Ectodermal cell (in vitro differentiated cells): ENCODE data around the gene DGKD.

Experiments
- H3K27ac ChIP-seq: 2 replicates; pipeline ENCODE4 v1.7.0; 2013; ENCODE audit warnings: mild to moderate bottlenecking, low read depth, low read length; ENCODE audit not compliant: insufficient read depth, poor library complexity, severe bottlenecking
- H3K27me3 ChIP-seq: 2 replicates; pipeline ENCODE4 v1.7.0; 2013; ENCODE audit warnings: mild to moderate bottlenecking, low read length; ENCODE audit not compliant: insufficient read depth, control insufficient read depth, poor library complexity, severe bottlenecking
- H3K36me3 ChIP-seq: one replicate; pipeline ENCODE4 v1.7.0; 2013; ENCODE audit warnings: low read length; ENCODE audit not compliant: control insufficient read depth, insufficient read depth
- H3K4me1 ChIP-seq: one replicate; pipeline ENCODE4 v1.7.0; 2013; ENCODE audit warnings: low read length; ENCODE audit not compliant: control insufficient read depth, insufficient read depth
- H3K4me3 ChIP-seq: 2 replicates; pipeline ENCODE4 v1.7.0; 2013; ENCODE audit warnings: low read depth, low read length, control low read depth; ENCODE audit not compliant: insufficient read depth
- H3K9me3 ChIP-seq: 2 replicates; pipeline ENCODE4 v1.7.0; 2013; ENCODE audit warnings: mild to moderate bottlenecking, low read length, moderate library complexity; ENCODE audit not compliant: control insufficient read depth
- whole genome bisulfite sequencing, 2 experiments: methylation state at CpG; one replicate each; pipeline ENCODE4 v1.1.7; 2013; ENCODE audit warnings: missing lambda C conversion rate in 2 of 2; 5-methylcytosine and 5-hydroxymethylcytosine counted together

DGKD gene

DNA sequence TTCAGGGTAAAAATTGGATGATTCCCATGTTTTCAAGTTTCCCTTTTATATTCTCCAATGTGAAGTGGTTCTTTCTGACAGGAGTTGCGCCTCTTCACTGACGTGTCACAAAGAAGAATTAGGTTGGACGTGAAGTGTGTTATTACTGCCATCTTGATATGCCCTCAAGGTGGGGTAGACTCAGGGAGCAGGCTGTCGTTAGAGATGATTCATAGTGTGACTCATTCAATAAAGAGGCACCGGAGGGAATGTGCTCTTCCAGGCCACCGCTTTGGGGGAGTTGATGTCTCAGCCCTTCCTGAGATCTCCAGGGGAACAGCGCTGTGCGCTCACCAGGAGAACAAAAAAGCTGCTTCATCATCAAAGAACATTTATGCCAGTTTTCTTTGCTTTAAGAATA, 3.6 kb upstream of the DGKD start:
- H3K36me3 ChIP-seq, result no peaks in the 10 kb centered on the region
- WGBS, 2 experiments, result 66 to 69% methylated on average over 8 of the region's 8 CpGs
- no peaks in the 10 kb centered on the region for H3K9me3 ChIP-seq
- peaks cover 22% of the 10 kb centered on the region for H3K27me3 ChIP-seq
- no peak overlapping the region for H3K27ac ChIP-seq
- H3K4me3 ChIP-seq, result no peak overlapping the region
- H3K4me1 ChIP-seq, result peaks cover 14% of the 10 kb centered on the region

- H3K27me3 ChIP-seq, result peaks cover 29% of the 10 kb centered on the region
- H3K4me3 ChIP-seq, result no peak overlapping the region
These were observed 2.9 kb upstream of the DGKD start for GRCh38 chr2:233351423-233351822.

DNA sequence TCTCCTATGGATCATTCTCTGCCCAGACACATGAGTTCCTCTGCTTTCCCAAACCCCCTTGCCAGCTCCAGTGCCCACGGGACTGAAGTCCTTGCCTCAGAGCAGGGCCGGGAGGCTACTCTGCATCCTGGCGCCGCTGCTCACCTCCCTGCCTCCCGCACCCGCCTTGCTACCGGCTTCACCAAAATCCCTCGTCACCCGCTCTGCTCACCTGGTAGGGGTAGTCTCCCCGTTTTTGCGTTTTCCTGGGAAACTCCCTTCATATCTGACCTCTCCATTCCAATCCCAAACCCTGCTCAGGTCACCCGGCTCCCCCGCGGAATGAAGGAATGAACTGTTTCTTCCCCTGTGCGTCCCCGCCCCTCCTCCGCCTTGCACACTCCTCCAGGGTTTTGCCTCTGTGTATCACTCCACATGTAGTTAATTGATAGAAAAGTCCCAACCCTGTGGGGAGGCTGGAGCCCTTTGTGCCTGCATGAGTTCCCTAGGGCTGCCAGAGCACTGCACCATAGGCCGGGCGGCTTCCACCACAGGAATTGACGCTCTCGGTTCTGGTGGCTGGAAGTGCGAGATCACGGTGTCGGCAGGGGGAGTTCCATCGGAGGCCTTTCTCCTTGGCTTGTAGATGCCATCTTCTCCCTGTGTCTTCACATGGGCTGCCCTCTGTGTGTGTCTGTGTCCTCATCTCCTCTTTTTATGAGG, 2.0 kb upstream of the DGKD start:
- no peak overlapping the region for H3K4me3 ChIP-seq
- no peaks in the 10 kb centered on the region for H3K9me3 ChIP-seq
- peaks cover 14% of the 10 kb centered on the region for H3K4me1 ChIP-seq
- WGBS, 2 experiments, result 92 to 95% methylated on average over 25 of the region's 25 CpGs
- H3K27me3 ChIP-seq, result peaks cover 31% of the 10 kb centered on the region
- no peaks in the 10 kb centered on the region for H3K36me3 ChIP-seq
- H3K27ac ChIP-seq, result no peak overlapping the region

More at GRCh38 chr2:233351423-233351822, 2.9 kb upstream of the DGKD start:
- Histone ChIP-seq H3K4me1 (peaks cover 14% of the 10 kb centered on the region), H3K9me3 (no peaks in the 10 kb centered on the region), H3K27ac (no peak overlapping the region), H3K36me3 (no peaks in the 10 kb centered on the region)
- WGBS, 2 experiments, result 92 to 93% methylated on average over 7 of the region's 7 CpGs

DNA sequence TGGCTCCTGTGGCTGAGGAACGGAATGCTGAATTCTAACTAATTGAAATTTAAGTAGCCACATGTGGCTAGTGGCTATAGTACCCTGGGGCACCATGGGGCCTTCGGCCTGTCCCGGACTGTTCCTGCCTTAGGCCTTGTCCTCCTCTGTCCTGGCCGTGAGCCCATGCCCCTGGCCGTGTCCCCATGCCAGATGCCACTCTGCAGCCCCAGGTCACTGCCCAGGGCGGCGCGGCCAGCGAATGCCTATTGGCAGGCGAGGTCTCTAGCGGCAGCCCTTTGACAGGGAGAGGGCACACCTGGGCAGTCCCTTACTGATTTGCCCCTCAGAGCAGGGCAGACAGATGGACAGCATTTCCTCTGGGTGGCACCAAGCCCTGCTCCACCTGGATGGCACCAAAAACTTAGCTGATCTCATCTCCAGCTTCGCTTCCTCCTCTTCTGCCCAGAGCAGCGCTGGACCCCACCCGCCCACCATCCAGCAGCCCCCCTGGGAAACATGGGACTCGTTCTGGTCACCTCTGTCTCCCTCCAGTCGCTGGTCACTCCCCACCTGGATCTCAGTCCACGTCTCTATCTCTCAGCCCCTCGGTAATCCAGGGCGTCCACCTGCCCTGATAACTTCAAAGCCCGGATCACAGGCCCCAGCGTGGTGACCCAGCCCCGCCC, 1.1 kb upstream of the DGKD start:
- Histone ChIP-seq H3K9me3 (no peaks in the 10 kb centered on the region), H3K27me3 (peaks cover 31% of the 10 kb centered on the region), H3K4me1 (peaks cover 14% of the 10 kb centered on the region), H3K4me3 (peak overlapping the region; percentile 49), H3K36me3 (no peaks in the 10 kb centered on the region), H3K27ac (peak overlapping the region; percentile 73)
- WGBS, 2 experiments, result 72 to 77% methylated on average over 22 of the region's 22 CpGs

GRCh38 chr2:233354500-233354924, 218 bp downstream of the DGKD start:
- Histone ChIP-seq H3K27ac (no peak overlapping the region), H3K9me3 (no peaks in the 10 kb centered on the region), H3K36me3 (no peaks in the 10 kb centered on the region), H3K4me1 (peaks cover 7% of the 10 kb centered on the region), H3K27me3 (peaks cover 25% of the 10 kb centered on the region), H3K4me3 (peak overlapping the region; percentile 63)
- 0% methylated on average over 77 of the region's 77 CpGs for WGBS, 2 experiments

DNA sequence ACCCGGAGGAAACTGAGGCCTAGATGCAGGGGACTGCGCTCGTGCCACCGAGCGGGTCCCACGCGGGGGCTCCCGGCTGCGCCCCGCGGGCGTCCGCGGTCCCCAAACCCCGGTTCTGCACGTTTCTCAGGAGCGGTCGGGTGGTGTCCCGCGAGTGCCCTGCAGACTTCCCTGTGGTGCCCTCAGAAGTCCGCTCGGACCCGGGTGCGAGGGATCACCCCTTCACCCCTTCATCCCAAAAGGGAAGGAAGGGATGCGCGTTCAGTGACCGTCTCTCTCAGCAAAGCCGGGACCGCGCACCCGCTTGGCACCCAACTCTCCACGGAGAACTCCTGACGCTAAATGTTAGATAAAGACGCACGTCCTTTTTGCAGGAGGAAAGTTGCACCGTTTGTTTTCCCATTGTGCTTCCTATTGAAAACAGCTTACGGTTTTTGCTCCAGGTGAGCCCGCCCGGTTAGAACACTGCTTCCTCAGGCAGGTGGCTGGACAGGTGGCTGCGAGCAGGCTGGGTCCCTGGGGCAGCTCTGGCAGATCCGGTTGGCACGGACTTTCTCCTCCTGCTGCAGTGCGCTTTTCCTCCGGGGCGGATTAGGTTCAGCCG, 779 bp downstream of the DGKD start:
- no peak overlapping the region for H3K27ac ChIP-seq
- H3K9me3 ChIP-seq, result no peaks in the 10 kb centered on the region
- H3K4me1 ChIP-seq, result peaks cover 7% of the 10 kb centered on the region
- peaks cover 25% of the 10 kb centered on the region for H3K27me3 ChIP-seq
- H3K4me3 ChIP-seq, result peak overlapping the region; percentile 63
- 7% methylated on average over 46 of the region's 46 CpGs for WGBS, 2 experiments
- no peaks in the 10 kb centered on the region for H3K36me3 ChIP-seq

DNA sequence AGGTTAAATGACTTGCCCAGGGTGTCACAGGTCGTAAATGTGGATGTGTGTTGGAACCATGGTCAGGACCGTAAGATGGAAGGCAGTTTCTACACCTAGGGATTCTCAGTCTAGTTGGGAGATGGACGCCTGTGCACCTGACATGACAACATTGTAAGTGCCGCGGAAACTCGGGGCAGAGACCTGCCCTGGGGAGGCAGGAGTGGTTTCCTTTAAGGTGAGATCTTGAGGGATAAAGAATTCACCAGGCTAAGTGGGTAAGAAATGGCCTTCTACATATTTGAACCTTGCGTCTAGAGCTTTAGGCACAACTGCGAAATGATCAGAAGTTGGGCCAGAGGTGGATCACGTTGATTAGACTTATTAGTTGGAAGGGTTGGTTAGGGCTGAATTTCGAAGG, 1.6 kb downstream of the DGKD start:
- Histone ChIP-seq H3K4me3 (no peak overlapping the region), H3K27ac (no peak overlapping the region), H3K36me3 (no peaks in the 10 kb centered on the region), H3K9me3 (no peaks in the 10 kb centered on the region), H3K4me1 (peaks cover 7% of the 10 kb centered on the region), H3K27me3 (peaks cover 25% of the 10 kb centered on the region)
- WGBS, 2 experiments, result 96 to 97% methylated on average over 10 of the region's 10 CpGs

GRCh38 chr2:233356546-233357308, 2.4 kb downstream of the DGKD start:
- no peak overlapping the region for H3K4me3 ChIP-seq
- no peak overlapping the region for H3K27ac ChIP-seq
- WGBS, 2 experiments, result 95 to 97% methylated on average over 3 to 4 of the region's 4 CpGs

GRCh38 chr2:233358335-233358734, 4.0 kb downstream of the DGKD start:
- 90 to 100% methylated on average over 2 to 4 of the region's 4 CpGs for WGBS, 2 experiments
- Histone ChIP-seq H3K36me3 (no peaks in the 10 kb centered on the region), H3K27ac (no peak overlapping the region), H3K27me3 (peaks cover 23% of the 10 kb centered on the region), H3K4me1 (peaks cover 5% of the 10 kb centered on the region), H3K9me3 (no peaks in the 10 kb centered on the region), H3K4me3 (no peak overlapping the region)

More at GRCh38 chr2:233356546-233357308, 2.4 kb downstream of the DGKD start:
- Histone ChIP-seq H3K9me3 (no peaks in the 10 kb centered on the region), H3K36me3 (no peaks in the 10 kb centered on the region), H3K27me3 (peaks cover 25% of the 10 kb centered on the region), H3K4me1 (peaks cover 7% of the 10 kb centered on the region)

- WGBS, 2 experiments, result 96 to 97% methylated on average over 5 to 6 of the region's 6 CpGs
- no peak overlapping the region for H3K27ac ChIP-seq
- H3K4me1 ChIP-seq, result no peaks in the 10 kb centered on the region
- no peaks in the 10 kb centered on the region for H3K9me3 ChIP-seq
- H3K27me3 ChIP-seq, result peaks cover 19% of the 10 kb centered on the region
- H3K4me3 ChIP-seq, result no peak overlapping the region
- no peaks in the 10 kb centered on the region for H3K36me3 ChIP-seq
These were observed 4.7 kb downstream of the DGKD start for GRCh38 chr2:233358947-233359346.
